Endothelial cell of umbilical vein (primary cell): ENCODE measurements around the gene CC2D2B. TPM values are rescaled to one million over a fixed set of nuclear protein-coding genes. Genes with fewer than 3 reads are reported as not detected.
"Not testable (repeated sequence)": the region's sequence is repeated elsewhere in the genome, so short reads cannot be mapped to it uniquely, and the experiment has no call there.

Experiments used
- BruUV-seq: library from RNA; stranded (reverse); fragments of 400-500 nt; replicated peaks from 2 replicates; lab custom pipeline; 2021; lab: Mats Ljungman, UMichigan
- CTCF ChIA-PET: fragments of 300-600, 350-600 bp; sonication (Branson Sonifier 250); formaldehyde crosslinking; loops from one replicate; lab custom pipeline; 2021; ENCODE audit warnings: antibody characterized with exemption, inconsistent platforms; lab: Charles Lee
- POLR2A ChIA-PET: fragments of 300-600, 350-600 bp; sonication (Branson Sonifier 250); formaldehyde crosslinking; loops from one replicate; lab custom pipeline; 2021; ENCODE audit warnings: antibody characterized with exemption, inconsistent platforms; lab: Charles Lee
- DNase-seq: peaks from one replicate; pipeline ENCODE4 v3.0.0-alpha.2; 2011; ENCODE audit warnings: low read depth, low spot score
- FAIRE-seq: peaks from 2 replicates; lab custom pipeline; 2011; peaks lifted over from hg19 to GRCh38; lab: Jason Lieb, UNC
- H2AFZ ChIP-seq: 2 replicates; pipeline ENCODE4 v1.6.0; 2012; ENCODE audit warnings: low read depth, low read length, control low read depth, inconsistent platforms
- H3K27ac ChIP-seq: 2 replicates; pipeline ENCODE4 v1.5.1; 2011; ENCODE audit warnings: low read depth, mild to moderate bottlenecking, control low read depth, low read length, moderate library complexity; ENCODE audit not compliant: insufficient read depth
- H3K27me3 ChIP-seq, 2 experiments: 2 replicates each; pipeline versions ENCODE4 v1.6.0 to v1.6.1; 2011; ENCODE audit warnings: low read length in 2 of 2, mixed read lengths in 1 of 2; ENCODE audit not compliant: control insufficient read depth in 2 of 2, insufficient read depth in 2 of 2
- H3K36me3 ChIP-seq, 2 experiments: 2 replicates in 1 of 2; 3 replicates in 1 of 2; pipeline ENCODE4 v1.5.1; 2011; ENCODE audit warnings: low read length in 2 of 2, mild to moderate bottlenecking in 1 of 2, moderate library complexity in 1 of 2; ENCODE audit not compliant: control insufficient read depth in 2 of 2, insufficient read depth in 2 of 2; ENCODE audit errors: extremely low read depth in 1 of 2
- H3K4me1 ChIP-seq: 3 replicates; pipeline ENCODE4 v1.5.1; 2011; ENCODE audit warnings: mild to moderate bottlenecking, low read length; ENCODE audit not compliant: control insufficient read depth, insufficient read depth; ENCODE audit errors: extremely low read depth
- H3K4me2 ChIP-seq: 2 replicates; pipeline ENCODE4 v1.6.1; 2011; ENCODE audit warnings: low read length, control low read depth, mixed read lengths; ENCODE audit not compliant: insufficient read depth
- H3K4me3 ChIP-seq, 3 experiments: fragments of 200-600 bp in 1 of 3; sonication (generic), shearing (Covaris generic) in 1 of 3; replicated peaks in 1 of 3; 2 replicates each; pipeline ENCODE4 v1.5.1; 2011 to 2016; ENCODE audit warnings: control low read depth in 3 of 3, low read length in 3 of 3, mild to moderate bottlenecking in 2 of 3, inconsistent platforms in 1 of 3, low read depth in 1 of 3, moderate library complexity in 1 of 3; ENCODE audit not compliant: insufficient read depth in 1 of 3
- H3K79me2 ChIP-seq: 2 replicates; pipeline ENCODE4 v1.6.0; 2012; ENCODE audit warnings: low read length, inconsistent platforms; ENCODE audit not compliant: control insufficient read depth, insufficient read depth
- H3K9ac ChIP-seq: replicated peaks from 2 replicates; pipeline ENCODE3; 2011; ENCODE audit warnings: low read length, control low read depth; ENCODE audit not compliant: insufficient read depth; ENCODE audit errors: extremely low read depth
- H3K9me1 ChIP-seq: replicated peaks from 3 replicates; pipeline ENCODE4 v1.6.0; 2011; ENCODE audit warnings: mild to moderate bottlenecking, low read length; ENCODE audit not compliant: control insufficient read depth, insufficient read depth; ENCODE audit errors: extremely low read depth
- H3K9me3 ChIP-seq: replicated peaks from 2 replicates; pipeline ENCODE4 v1.5.1; 2012; ENCODE audit warnings: low read length, inconsistent platforms; ENCODE audit not compliant: control insufficient read depth, insufficient read depth
- H4K20me1 ChIP-seq: replicated peaks from 2 replicates; pipeline ENCODE3; 2011; ENCODE audit warnings: mild to moderate bottlenecking, low read length; ENCODE audit not compliant: control insufficient read depth, insufficient read depth; ENCODE audit errors: extremely low read depth
- EZH2 ChIP-seq: IDR thresholded peaks from 2 replicates; pipeline ENCODE4 v1.6.1; 2012; ENCODE audit warnings: borderline replicate concordance, low read depth, mild to moderate bottlenecking, moderate library complexity, low read length, inconsistent platforms; ENCODE audit not compliant: severe bottlenecking
- FOS ChIP-seq: IDR thresholded peaks from 2 replicates; pipeline ENCODE4 v1.6.1; 2011; ENCODE audit warnings: mild to moderate bottlenecking, low read length, moderate library complexity, borderline replicate concordance; ENCODE audit not compliant: insufficient read depth
- GATA2 ChIP-seq: IDR thresholded peaks from 2 replicates; pipeline ENCODE4 v1.7.0; 2011; ENCODE audit warnings: low read depth, mild to moderate bottlenecking, moderate library complexity, mixed read lengths, low read length; ENCODE audit not compliant: insufficient read length, insufficient read depth
- JUN ChIP-seq: IDR thresholded peaks from 2 replicates; pipeline ENCODE4 v1.6.1; 2011; ENCODE audit warnings: borderline replicate concordance, low read depth; ENCODE audit not compliant: insufficient read length, insufficient read depth
- MYC ChIP-seq: IDR thresholded peaks from one replicate; pipeline ENCODE4 v1.6.1; 2011; ENCODE audit warnings: mild to moderate bottlenecking, low read depth, low read length
- POLR2A ChIP-seq: IDR thresholded peaks from 2 replicates; pipeline ENCODE4 v1.6.1; 2012; ENCODE audit warnings: low read depth, mild to moderate bottlenecking, control low read depth, low read length
- POLR2AphosphoS5 ChIP-seq: IDR thresholded peaks from 2 replicates; pipeline ENCODE4 v1.6.1; 2012; ENCODE audit warnings: low read depth, mild to moderate bottlenecking, control low read depth, low read length, moderate library complexity; ENCODE audit not compliant: insufficient read depth
- dilution Hi-C: fragments of 300-500 bp; cut with MboI; formaldehyde crosslinking; loops from one replicate; pipeline ENCODE4 v1.15.0; 2019; ENCODE audit warnings: low sequenced_read_pairs; ENCODE audit not compliant: extremely low pct_ligation_motif_present
- intact Hi-C: fragments of 100-400 bp; cut with micrococcal nuclease; formaldehyde crosslinking; loops from one replicate; pipeline ENCODE4 v1.10.0; 2022
- polyA plus RNA-seq, 4 experiments: library from polyadenylated mRNA; depleted of rRNA in 3 of 4; stranded (reverse) in 3 of 4; unstranded in 1 of 4; fragments of >200 nt; gene quantifications; 2 replicates each; pipeline versions ENCODE4 v1.2.1 to v1.2.3, GENCODE V29; 2011 to 2012; ENCODE audit warnings: missing spikeins in 1 of 4
- total RNA-seq: library from RNA; stranded (reverse); gene quantifications from 2 replicates; pipeline ENCODE4 v1.2.3, GENCODE V29; 2021
- TF ChIP-seq, protein P1 (sequence below), 2 donors: IDR thresholded peaks; 1 replicate in 1 of 2; 2 replicates in 1 of 2; pipeline ENCODE4 v1.5.1; 2011; ENCODE audit warnings: low read length in 2 of 2, mild to moderate bottlenecking in 2 of 2, moderate library complexity in 2 of 2, control low read depth in 1 of 2, inconsistent platforms in 1 of 2, low read depth in 1 of 2; ENCODE audit not compliant: insufficient read depth in 1 of 2; ENCODE audit errors: extremely low read depth in 1 of 2
- TF ChIP-seq, protein P2 (sequence below): IDR thresholded peaks from 2 replicates; pipeline ENCODE4 v1.6.1; 2011; ENCODE audit not compliant: insufficient read depth, insufficient read length

CC2D2B gene
- total and polyA plus RNA-seq, 2 donors (not counting 3 experiments of a cell fraction or from before 2014, with no cell fraction given): 0.21 to 1.2 TPM

GRCh38 chr10:95896071-95896850 is 11.5 kb upstream of the CC2D2B start:
- Histone ChIP-seq H3K27me3 (no peaks in the 10 kb centered on the region), H4K20me1 (no peaks in the 10 kb centered on the region), H3K36me3 (no peaks in the 10 kb centered on the region), H3K79me2 (no peaks in the 10 kb centered on the region), H3K9ac (no peak overlapping the region), H3K9me3 (no peaks in the 10 kb centered on the region), H3K4me2 (no peak overlapping the region), H3K9me1 (no peaks in the 10 kb centered on the region), H3K27ac (no peak overlapping the region), H3K4me3 (no peak overlapping the region), H2AFZ (no peak overlapping the region), H3K4me1 (no peaks in the 10 kb centered on the region)
- TF ChIP-seq JUN (no peak), POLR2A (no peak), GATA2 (no peak), POLR2AphosphoS5 (no peak), FOS (no peak), MYC (no peak), EZH2 (no peak)
- TF ChIP-seq, protein P1, sequence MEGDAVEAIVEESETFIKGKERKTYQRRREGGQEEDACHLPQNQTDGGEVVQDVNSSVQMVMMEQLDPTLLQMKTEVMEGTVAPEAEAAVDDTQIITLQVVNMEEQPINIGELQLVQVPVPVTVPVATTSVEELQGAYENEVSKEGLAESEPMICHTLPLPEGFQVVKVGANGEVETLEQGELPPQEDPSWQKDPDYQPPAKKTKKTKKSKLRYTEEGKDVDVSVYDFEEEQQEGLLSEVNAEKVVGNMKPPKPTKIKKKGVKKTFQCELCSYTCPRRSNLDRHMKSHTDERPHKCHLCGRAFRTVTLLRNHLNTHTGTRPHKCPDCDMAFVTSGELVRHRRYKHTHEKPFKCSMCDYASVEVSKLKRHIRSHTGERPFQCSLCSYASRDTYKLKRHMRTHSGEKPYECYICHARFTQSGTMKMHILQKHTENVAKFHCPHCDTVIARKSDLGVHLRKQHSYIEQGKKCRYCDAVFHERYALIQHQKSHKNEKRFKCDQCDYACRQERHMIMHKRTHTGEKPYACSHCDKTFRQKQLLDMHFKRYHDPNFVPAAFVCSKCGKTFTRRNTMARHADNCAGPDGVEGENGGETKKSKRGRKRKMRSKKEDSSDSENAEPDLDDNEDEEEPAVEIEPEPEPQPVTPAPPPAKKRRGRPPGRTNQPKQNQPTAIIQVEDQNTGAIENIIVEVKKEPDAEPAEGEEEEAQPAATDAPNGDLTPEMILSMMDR (IDR thresholded peaks at IDR 0.05; ENCODE audit: extremely low read depth in 1 of 2, insufficient read depth in 1 of 2, low read depth in 1 of 2, low read length in 2 of 2): no peak
- TF ChIP-seq, protein P2, sequence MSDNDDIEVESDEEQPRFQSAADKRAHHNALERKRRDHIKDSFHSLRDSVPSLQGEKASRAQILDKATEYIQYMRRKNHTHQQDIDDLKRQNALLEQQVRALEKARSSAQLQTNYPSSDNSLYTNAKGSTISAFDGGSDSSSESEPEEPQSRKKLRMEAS: no peak
- ChIA-PET POLR2A (interaction anchor here (0.6 kb wide), 1 partner anchor 9 kb away, joined by 3 read pairs; no protein-coding TSS in a partner anchor), CTCF (interaction anchor here (1.3 to 1.7 kb wide), 3 partner anchors 11 to 203 kb away, joined by 4 to 7 read pairs (median 5); partner anchors contain the start of genes CC2D2B and TCTN3)
- DNase-seq: no peak
- no TSS peak for BruUV-seq
- intact Hi-C loops: no loop called here
- dilution Hi-C loops: no loop called here
- no peak for FAIRE-seq

GRCh38 chr10:95905897-95906580 is 1.7 kb upstream of the CC2D2B start:
- FAIRE-seq, H3K36me3 ChIP-seq, H3K9me1 ChIP-seq, dilution Hi-C loops, H3K9me3 ChIP-seq, H3K4me1 ChIP-seq, H4K20me1 ChIP-seq, H3K27me3 ChIP-seq, H3K27ac ChIP-seq, H3K4me2 ChIP-seq, POLR2A ChIA-PET, H2AFZ ChIP-seq, H3K4me3 ChIP-seq, H3K9ac ChIP-seq, BruUV-seq, DNase-seq, H3K79me2 ChIP-seq: not testable (repeated sequence)
- CTCF ChIA-PET: interaction anchor here (1.0 to 2.2 kb wide), 5 partner anchors 50 to 323 kb away, joined by 3 to 26 read pairs (median 4); partner anchors contain the start of gene TCTN3
- intact Hi-C loops: loop anchor here (5.0 kb wide), 4 partner anchors 136 to 386 kb away; partner anchors contain the start of genes CCNJ and ZNF518A
